Tibial nerve (tissue), 4 donors: ENCODE measurements around the gene GLIPR1L1. TPM values are rescaled to one million over a fixed set of nuclear protein-coding genes. Genes with fewer than 3 reads are reported as not detected.

Experiments used
- DNase-seq, 2 donors: peaks; one replicate each; pipeline ENCODE4 v3.0.0-alpha.2; 2019; ENCODE audit warnings: low spot score in 2 of 2
- H3K27ac ChIP-seq, 4 donors: fragments of 200-600 bp; sonication (generic) in 3 of 4; one replicate each; pipeline ENCODE4 v1.5.1; 2017 to 2019; ENCODE audit warnings: mild to moderate bottlenecking in 1 of 4
- H3K27me3 ChIP-seq, 2 donors: fragments of 200-600 bp; sonication (generic) in 1 of 2; one replicate each; pipeline versions ENCODE4 v1.5.1 to v1.6.0; 2017 to 2019
- H3K36me3 ChIP-seq, 3 donors: fragments of 200-600 bp; sonication (generic); one replicate each; pipeline ENCODE4 v1.5.1; 2018 to 2019
- H3K4me1 ChIP-seq, 4 donors: fragments of 200-600 bp; sonication (generic) in 3 of 4; one replicate each; pipeline ENCODE4 v1.5.1; 2017 to 2019
- H3K4me3 ChIP-seq, 4 donors: fragments of 200-600 bp; sonication (generic) in 3 of 4; one replicate each; pipeline ENCODE4 v1.5.1; 2017 to 2019; ENCODE audit warnings: mild to moderate bottlenecking in 1 of 4, moderate library complexity in 1 of 4
- H3K9me3 ChIP-seq, 4 donors: fragments of 200-600 bp; sonication (generic) in 3 of 4; one replicate each; pipeline ENCODE4 v1.5.1; 2017 to 2019
- EP300 ChIP-seq, 2 donors: sonication (generic); formaldehyde crosslinking; IDR thresholded peaks; one replicate each; pipeline ENCODE4 v1.6.1; 2017; ENCODE audit warnings: antibody characterized with exemption in 2 of 2, mild to moderate bottlenecking in 1 of 2
- POLR2A ChIP-seq, 2 donors: fragments of 450-650 bp; IDR thresholded peaks; one replicate each; pipeline ENCODE4 v1.6.1; 2017; ENCODE audit warnings: antibody characterized with exemption in 2 of 2, mild to moderate bottlenecking in 2 of 2, moderate library complexity in 2 of 2
- WGBS, 2 donors: methylation state at CpG; one replicate each; pipeline ENCODE4 v1.1.5; 2018; 5-methylcytosine and 5-hydroxymethylcytosine counted together
- total RNA-seq, 4 donors: library from RNA; depleted of rRNA; stranded (reverse); fragments of >200 nt; gene quantifications; one replicate each; pipeline ENCODE4 v1.1.0, GENCODE V29; 2016
- TF ChIP-seq, protein P1 (sequence below), 5 experiments: fragments of 200-600 bp in 3 of 5; fragments of 450-650 bp in 2 of 5; sonication (generic) in 3 of 5; IDR thresholded peaks; one replicate each; pipeline ENCODE4 v1.5.1; 2016 to 2019; ENCODE audit warnings: antibody characterized with exemption in 5 of 5, mild to moderate bottlenecking in 3 of 5, moderate library complexity in 2 of 5

The GLIPR1L1 gene, protein sequence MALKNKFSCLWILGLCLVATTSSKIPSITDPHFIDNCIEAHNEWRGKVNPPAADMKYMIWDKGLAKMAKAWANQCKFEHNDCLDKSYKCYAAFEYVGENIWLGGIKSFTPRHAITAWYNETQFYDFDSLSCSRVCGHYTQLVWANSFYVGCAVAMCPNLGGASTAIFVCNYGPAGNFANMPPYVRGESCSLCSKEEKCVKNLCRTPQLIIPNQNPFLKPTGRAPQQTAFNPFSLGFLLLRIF
- not detected for total RNA-seq

DNA sequence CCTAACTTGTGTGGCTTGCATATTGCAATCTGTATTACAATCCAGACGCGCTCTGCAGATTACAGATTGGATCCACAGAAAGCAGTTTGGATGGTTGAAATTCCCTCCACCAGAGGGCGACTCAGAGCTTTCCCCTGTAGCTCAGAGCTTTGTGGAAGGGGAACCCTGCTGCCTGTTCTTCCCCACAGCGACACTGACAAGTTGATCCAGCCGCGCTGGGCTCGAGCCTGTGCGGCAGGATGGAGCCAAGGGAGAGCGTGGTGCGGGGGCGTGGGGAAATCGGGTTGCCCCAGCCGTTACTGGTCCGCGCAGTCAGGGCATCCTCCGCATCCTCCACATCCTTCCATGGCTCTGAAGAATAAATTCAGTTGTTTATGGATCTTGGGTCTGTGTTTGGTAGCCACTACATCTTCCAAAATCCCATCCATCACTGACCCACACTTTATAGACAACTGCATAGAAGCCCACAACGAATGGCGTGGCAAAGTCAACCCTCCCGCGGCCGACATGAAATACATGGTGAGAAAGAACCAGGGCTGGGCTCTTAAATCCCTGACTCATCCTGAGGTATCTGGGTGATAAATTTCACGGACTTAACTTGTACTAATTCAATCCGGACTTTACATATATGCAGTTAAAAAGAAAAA, at the start of gene GLIPR1L1:
Gene GLIPR1L1, plus strand, starts transcription at position 287 of the 647 bp plus-strand sequence. Its CDS starts 59 bp downstream, at position 346.
- TF ChIP-seq, protein P1, sequence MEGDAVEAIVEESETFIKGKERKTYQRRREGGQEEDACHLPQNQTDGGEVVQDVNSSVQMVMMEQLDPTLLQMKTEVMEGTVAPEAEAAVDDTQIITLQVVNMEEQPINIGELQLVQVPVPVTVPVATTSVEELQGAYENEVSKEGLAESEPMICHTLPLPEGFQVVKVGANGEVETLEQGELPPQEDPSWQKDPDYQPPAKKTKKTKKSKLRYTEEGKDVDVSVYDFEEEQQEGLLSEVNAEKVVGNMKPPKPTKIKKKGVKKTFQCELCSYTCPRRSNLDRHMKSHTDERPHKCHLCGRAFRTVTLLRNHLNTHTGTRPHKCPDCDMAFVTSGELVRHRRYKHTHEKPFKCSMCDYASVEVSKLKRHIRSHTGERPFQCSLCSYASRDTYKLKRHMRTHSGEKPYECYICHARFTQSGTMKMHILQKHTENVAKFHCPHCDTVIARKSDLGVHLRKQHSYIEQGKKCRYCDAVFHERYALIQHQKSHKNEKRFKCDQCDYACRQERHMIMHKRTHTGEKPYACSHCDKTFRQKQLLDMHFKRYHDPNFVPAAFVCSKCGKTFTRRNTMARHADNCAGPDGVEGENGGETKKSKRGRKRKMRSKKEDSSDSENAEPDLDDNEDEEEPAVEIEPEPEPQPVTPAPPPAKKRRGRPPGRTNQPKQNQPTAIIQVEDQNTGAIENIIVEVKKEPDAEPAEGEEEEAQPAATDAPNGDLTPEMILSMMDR (IDR thresholded peaks at IDR 0.05) = peak; percentile 87 to 94 (median 92)
- TF ChIP-seq EP300 (IDR thresholded peaks at IDR 0.05) (peak in 1 of 2 donors; percentile 61), POLR2A (IDR thresholded peaks at IDR 0.05) (no peak)
- H3K27ac ChIP-seq = peak within 1 kb of the TSS in 1 of 4 donors; percentile 50
- H3K36me3 ChIP-seq = no peaks in the 10 kb centered on the region
- WGBS, 2 donors = 7 to 8% methylated on average over 23 of the region's 23 CpGs
- no peaks in the 10 kb centered on the region for H3K9me3 ChIP-seq
- DNase-seq = peak; percentile 84 to 96
- peaks cover 0 to 19% (median 5%) of the 10 kb centered on the region in 4 donors for H3K4me1 ChIP-seq
- H3K4me3 ChIP-seq = peak within 1 kb of the TSS; percentile 18 to 51 (median 36)
- H3K27me3 ChIP-seq = no peaks in the 10 kb centered on the region

DNA sequence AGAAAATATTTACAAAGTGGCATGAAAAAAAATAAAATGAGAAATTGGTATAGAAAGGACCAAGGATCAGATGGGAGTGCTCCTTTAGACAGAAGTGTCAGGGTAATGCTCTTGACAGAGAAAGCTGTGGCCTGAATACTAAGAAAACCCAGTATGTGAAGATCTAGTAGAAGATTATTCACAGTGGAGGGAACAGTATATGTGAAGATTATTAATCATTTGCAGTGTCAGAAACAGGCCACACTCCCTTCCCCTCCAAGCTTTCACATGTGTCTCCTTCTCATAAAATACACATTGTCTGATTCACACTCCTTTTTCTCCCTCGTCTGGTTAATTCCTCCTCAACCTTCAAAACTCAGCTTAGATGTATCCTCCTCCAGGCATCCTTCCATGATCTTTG, 45.6 kb upstream of the GLIPR1L1 start:
- no peaks in the 10 kb centered on the region for H3K27me3 ChIP-seq
- no peak for DNase-seq
- H3K27ac ChIP-seq = no peak overlapping the region
- 79 to 84% methylated on average over 1 of the region's 1 CpG for WGBS, 2 donors
- H3K4me1 ChIP-seq = no peaks in the 10 kb centered on the region
- H3K4me3 ChIP-seq = no peak overlapping the region
- no peaks in the 10 kb centered on the region for H3K9me3 ChIP-seq
- no peaks in the 10 kb centered on the region for H3K36me3 ChIP-seq
- TF ChIP-seq, protein P1 (IDR thresholded peaks at IDR 0.05) = no peak
- TF ChIP-seq EP300 (IDR thresholded peaks at IDR 0.05) = no peak
- TF ChIP-seq POLR2A (IDR thresholded peaks at IDR 0.05) = no peak

DNA sequence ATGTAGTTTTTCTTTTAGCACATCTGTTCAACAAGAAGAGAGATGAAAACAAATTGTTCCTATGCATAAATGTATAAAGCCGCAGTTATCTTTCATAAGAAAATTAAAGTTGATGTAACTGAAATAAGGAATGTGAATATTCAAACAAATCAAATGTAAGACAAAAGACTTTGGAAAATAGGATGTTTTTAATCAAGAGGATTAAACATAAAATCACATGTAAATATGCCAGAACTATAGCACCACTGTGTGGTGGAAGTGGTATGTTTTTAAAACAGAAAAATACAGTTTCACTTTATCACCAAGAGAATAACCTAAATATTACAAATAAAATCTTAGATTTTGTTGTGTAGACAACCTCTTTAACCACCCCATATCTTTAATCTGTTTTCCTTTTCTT, 44.7 kb upstream of the GLIPR1L1 start:
- WGBS, 2 donors = 74 to 89% methylated on average over 1 of the region's 1 CpG
- Histone ChIP-seq H3K36me3 (no peaks in the 10 kb centered on the region), H3K27ac (no peak overlapping the region), H3K4me1 (no peaks in the 10 kb centered on the region), H3K4me3 (no peak overlapping the region), H3K9me3 (no peaks in the 10 kb centered on the region), H3K27me3 (no peaks in the 10 kb centered on the region)
- no peak for DNase-seq
- no peak for TF ChIP-seq POLR2A (IDR thresholded peaks at IDR 0.05)
- TF ChIP-seq EP300 (IDR thresholded peaks at IDR 0.05) = no peak
- TF ChIP-seq, protein P1 (IDR thresholded peaks at IDR 0.05) = peak in 1 of 5 experiments; percentile 16

DNA sequence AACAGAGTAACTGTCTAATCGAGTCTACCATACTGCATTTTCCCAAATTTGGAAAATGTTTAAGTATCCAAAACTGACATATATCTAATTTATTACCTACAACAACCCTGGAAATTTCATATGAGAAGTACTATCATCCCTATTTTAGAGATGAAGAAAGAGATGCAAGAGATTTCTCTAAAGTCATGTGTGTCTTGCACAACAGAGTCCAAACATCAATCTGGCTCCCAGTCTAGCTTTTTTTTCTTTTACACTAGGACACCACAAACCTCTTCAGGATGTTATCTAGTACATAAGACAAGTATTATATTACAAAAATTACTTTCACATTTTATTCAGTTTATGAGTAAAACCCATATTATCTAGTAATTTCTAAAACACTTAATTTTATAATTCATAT, 43.5 kb upstream of the GLIPR1L1 start:
- no peak overlapping the region for H3K4me3 ChIP-seq
- no peak for DNase-seq
- TF ChIP-seq EP300 (IDR thresholded peaks at IDR 0.05) (no peak), POLR2A (IDR thresholded peaks at IDR 0.05) (no peak)
- TF ChIP-seq, protein P1 (IDR thresholded peaks at IDR 0.05) = no peak
- H3K4me1 ChIP-seq = no peaks in the 10 kb centered on the region
- no peaks in the 10 kb centered on the region for H3K27me3 ChIP-seq
- 90 to 93% methylated on average over 1 of the region's 1 CpG for WGBS, 2 donors
- no peaks in the 10 kb centered on the region for H3K36me3 ChIP-seq
- H3K9me3 ChIP-seq = no peaks in the 10 kb centered on the region
- H3K27ac ChIP-seq = no peak overlapping the region

DNA sequence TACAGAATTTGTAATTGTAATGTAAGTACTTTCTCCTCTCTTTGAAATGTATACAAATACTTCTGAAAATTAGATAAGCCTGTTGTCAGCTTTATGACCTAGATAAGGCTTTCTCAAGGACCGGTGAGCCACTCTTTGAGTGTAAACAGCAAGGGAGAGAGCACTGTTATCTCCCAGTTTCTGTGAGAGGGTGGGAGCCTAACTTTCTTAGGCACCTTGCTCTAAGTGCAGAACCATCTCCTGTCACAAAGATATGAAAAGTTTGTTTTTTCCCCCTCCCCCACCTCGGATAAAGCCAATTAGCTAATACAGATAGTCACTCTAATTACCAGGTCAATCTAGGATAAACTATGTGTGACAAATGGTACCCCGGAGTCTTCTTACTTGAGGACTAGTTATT, 40.1 kb upstream of the GLIPR1L1 start:
- no peak for DNase-seq
- WGBS, 2 donors = 24 to 43% methylated on average over 3 of the region's 3 CpGs
- no peaks in the 10 kb centered on the region for H3K27me3 ChIP-seq
- H3K9me3 ChIP-seq = no peaks in the 10 kb centered on the region
- no peak for TF ChIP-seq POLR2A (IDR thresholded peaks at IDR 0.05)
- no peaks in the 10 kb centered on the region for H3K4me1 ChIP-seq
- no peak overlapping the region for H3K4me3 ChIP-seq
- peaks cover 0 to 24% (median 0%) of the 10 kb centered on the region in 3 donors for H3K36me3 ChIP-seq
- H3K27ac ChIP-seq = no peak overlapping the region
